ENCODE results near the gene DOCK7.

The DOCK7 gene

GRCh38 chr1:62426794-62427193, 261.4 kb downstream of the DOCK7 start:
- in situ Hi-C loops (cut with MboI; ENCODE audit: low sequenced_read_pairs) = no loop called here

GRCh38 chr1:62426237-62426636, 261.9 kb downstream of the DOCK7 start:
- in situ Hi-C loops (cut with MboI; ENCODE audit: low sequenced_read_pairs) = no loop called here

- in situ Hi-C loops (cut with MboI; ENCODE audit: low sequenced_read_pairs) = no loop called here
These were observed 263.1 kb downstream of the DOCK7 start for GRCh38 chr1:62425041-62425440.

- in situ Hi-C loops (cut with MboI; ENCODE audit: low sequenced_read_pairs) = no loop called here
These were observed 263.8 kb downstream of the DOCK7 start for GRCh38 chr1:62424411-62424810.

GRCh38 chr1:62423580-62424242, 264.5 kb downstream of the DOCK7 start:
- in situ Hi-C loops (cut with MboI; ENCODE audit: low sequenced_read_pairs) = no loop called here

GRCh38 chr1:62420214-62420613, 268.0 kb downstream of the DOCK7 start:
- in situ Hi-C loops (cut with MboI; ENCODE audit: low sequenced_read_pairs) = no loop called here

- in situ Hi-C loops (cut with MboI; ENCODE audit: low sequenced_read_pairs) = no loop called here
These were observed 270.7 kb downstream of the DOCK7 start for GRCh38 chr1:62417351-62417999.

GRCh38 chr1:62415687-62416086, 272.5 kb downstream of the DOCK7 start:
- in situ Hi-C loops (cut with MboI; ENCODE audit: low sequenced_read_pairs) = no loop called here

GRCh38 chr1:62407398-62408009, 280.7 kb downstream of the DOCK7 start:
- in situ Hi-C loops (cut with MboI; ENCODE audit: low sequenced_read_pairs) = no loop called here

- in situ Hi-C loops (cut with MboI; ENCODE audit: low sequenced_read_pairs) = no loop called here
These were observed 281.6 kb downstream of the DOCK7 start for GRCh38 chr1:62406576-62406975.

GRCh38 chr1:62405247-62405646, 282.9 kb downstream of the DOCK7 start:
- in situ Hi-C loops (cut with MboI; ENCODE audit: low sequenced_read_pairs) = no loop called here

All from HL-60/S4 treated with retinoic acid at 250 ng/mL for 4 days and 3 days (cell line).